ENCODE results near the gene RPL36.

- TF ChIP-seq ESRRG (CRISPR knock-in tag; IDR thresholded peaks at IDR 0.05) (no peak), CSRNP3 (CRISPR knock-in tag; IDR thresholded peaks at IDR 0.05) (no peak), PATZ1 (CRISPR knock-in tag; IDR thresholded peaks at IDR 0.05; ENCODE audit: borderline replicate concordance) (no peak), POU6F1 (CRISPR knock-in tag; IDR thresholded peaks at IDR 0.05; ENCODE audit: borderline replicate concordance, low read depth) (no peak)
These were observed 28.6 kb downstream of the RPL36 start for GRCh38 chr19:5718579-5719273.

Measured in SK-N-SH treated with all-trans-retinoic acid at 6 μM for 48 hours (cell line).